ENCODE data around the gene MACROD1. TPM values are rescaled to one million over a fixed set of nuclear protein-coding genes. Genes with fewer than 3 reads are reported as not detected.

The MACROD1 gene
- total RNA-seq, 4 donors from 2014 or later, result 17.1 to 30.0 (median 29.3) TPM

- TF ChIP-seq POLR2A (IDR thresholded peaks at IDR 0.05), result no peak
- TF ChIP-seq CTCF (IDR thresholded peaks at IDR 0.05), result no peak
- no peak for DNase-seq
- Histone ChIP-seq H3K27ac (no peak overlapping the region), H3K4me3 (no peak overlapping the region), H3K27me3 (no peaks in the 10 kb centered on the region), H3K36me3 (no peaks in the 10 kb centered on the region), H3K9me3 (no peaks in the 10 kb centered on the region), H3K4me1 (peaks cover 0 to 46% (median 19%) of the 10 kb centered on the region in 4 donors)
These were observed 161.9 kb downstream of the MACROD1 start for GRCh38 chr11:64003807-64004589.

- DNase-seq, result no peak
- H3K27ac ChIP-seq, result no peak overlapping the region
- peaks cover 0 to 36% (median 21%) of the 10 kb centered on the region in 4 donors for H3K4me1 ChIP-seq
- no peaks in the 10 kb centered on the region for H3K27me3 ChIP-seq
- no peak overlapping the region for H3K4me3 ChIP-seq
- peaks cover 0 to 19% (median 0%) of the 10 kb centered on the region in 3 donors for H3K36me3 ChIP-seq
- TF ChIP-seq CTCF (IDR thresholded peaks at IDR 0.05) (no peak), POLR2A (IDR thresholded peaks at IDR 0.05) (no peak)
- H3K9me3 ChIP-seq, result no peaks in the 10 kb centered on the region
These were observed 164.2 kb downstream of the MACROD1 start for GRCh38 chr11:64001484-64002420.

GRCh38 chr11:64000740-64001483, 165.0 kb downstream of the MACROD1 start:
- no peak for TF ChIP-seq POLR2A (IDR thresholded peaks at IDR 0.05)
- TF ChIP-seq CTCF (IDR thresholded peaks at IDR 0.05), result no peak
- no peak for DNase-seq
- no peak overlapping the region for H3K27ac ChIP-seq
- H3K9me3 ChIP-seq, result no peaks in the 10 kb centered on the region
- no peaks in the 10 kb centered on the region for H3K27me3 ChIP-seq
- H3K4me3 ChIP-seq, result peak overlapping the region; percentile 16 to 50 (median 46)
- H3K36me3 ChIP-seq, result peaks cover 0 to 28% (median 0%) of the 10 kb centered on the region in 3 donors
- peaks cover 0 to 33% (median 21%) of the 10 kb centered on the region in 4 donors for H3K4me1 ChIP-seq

GRCh38 chr11:64000026-64000739, 165.7 kb downstream of the MACROD1 start:
- peak overlapping the region in 1 of 4 donors; percentile 7 for H3K27ac ChIP-seq
- H3K4me1 ChIP-seq, result peaks cover 0 to 33% (median 21%) of the 10 kb centered on the region in 4 donors
- no peaks in the 10 kb centered on the region for H3K9me3 ChIP-seq
- no peaks in the 10 kb centered on the region for H3K27me3 ChIP-seq
- TF ChIP-seq CTCF (IDR thresholded peaks at IDR 0.05) (peak; percentile 73 to 91 (median 86)), POLR2A (IDR thresholded peaks at IDR 0.05) (no peak)
- peak; percentile 59 to 81 (median 78) for DNase-seq
- peak overlapping the region; percentile 16 to 50 (median 46) for H3K4me3 ChIP-seq
- peaks cover 0 to 35% (median 0%) of the 10 kb centered on the region in 3 donors for H3K36me3 ChIP-seq

All from Peyer's patch (tissue), 4 donors.